HG03571 (cell line): ENCODE results near the gene ABI3BP.

Source experiments
- ATAC-seq: cut with Tn5 transposase; IDR thresholded peaks from one replicate; pipeline ENCODE4 v1.9.1; 2021; ENCODE audit not compliant: unreplicated experiment

The ABI3BP gene

GRCh38 chr3:100838157-100838556, 155.1 kb downstream of the ABI3BP start:
- no peak for ATAC-seq

- ATAC-seq, result no peak
Observed at GRCh38 chr3:100836661-100837060, 156.6 kb downstream of the ABI3BP start.

GRCh38 chr3:100834332-100834731, 158.9 kb downstream of the ABI3BP start:
- no peak for ATAC-seq

GRCh38 chr3:100833483-100833882, 159.7 kb downstream of the ABI3BP start:
- ATAC-seq, result no peak

GRCh38 chr3:100831629-100832028, 161.6 kb downstream of the ABI3BP start:
- no peak for ATAC-seq

- ATAC-seq, result no peak
Observed at GRCh38 chr3:100830931-100831330, 162.3 kb downstream of the ABI3BP start.

GRCh38 chr3:100825574-100825973, 167.6 kb downstream of the ABI3BP start:
- no peak for ATAC-seq

- no peak for ATAC-seq
Observed at GRCh38 chr3:100815583-100815982, 177.6 kb downstream of the ABI3BP start.

- ATAC-seq, result no peak
Observed at GRCh38 chr3:100813828-100814227, 179.4 kb downstream of the ABI3BP start.

GRCh38 chr3:100811779-100812507, 181.3 kb downstream of the ABI3BP start:
- ATAC-seq, result peak; percentile 67

- ATAC-seq, result no peak
Observed at GRCh38 chr3:100810671-100811070, 182.6 kb downstream of the ABI3BP start.

GRCh38 chr3:100804631-100805030, 188.6 kb downstream of the ABI3BP start:
- no peak for ATAC-seq

GRCh38 chr3:100803711-100804110, 189.5 kb downstream of the ABI3BP start:
- no peak for ATAC-seq

GRCh38 chr3:100802126-100802525, 191.1 kb downstream of the ABI3BP start:
- no peak for ATAC-seq

- ATAC-seq, result no peak
Observed at GRCh38 chr3:100798012-100798411, 195.2 kb downstream of the ABI3BP start.

GRCh38 chr3:100796556-100796955, 196.7 kb downstream of the ABI3BP start:
- no peak for ATAC-seq

- no peak for ATAC-seq
Observed at GRCh38 chr3:100789579-100789978, 203.6 kb downstream of the ABI3BP start.

- ATAC-seq, result no peak
Observed at GRCh38 chr3:100783619-100784018, 209.6 kb downstream of the ABI3BP start.

GRCh38 chr3:100782906-100783305, 210.3 kb downstream of the ABI3BP start:
- no peak for ATAC-seq

- ATAC-seq, result no peak
Observed at GRCh38 chr3:100782348-100782747, 210.9 kb downstream of the ABI3BP start.

GRCh38 chr3:100781301-100781700, 211.9 kb downstream of the ABI3BP start:
- no peak for ATAC-seq

- no peak for ATAC-seq
Observed at GRCh38 chr3:100780071-100780622, 213.1 kb downstream of the ABI3BP start.

- ATAC-seq, result no peak
Observed at GRCh38 chr3:100779480-100779879, 213.7 kb downstream of the ABI3BP start.
